Stimulated activated CD4-positive, alpha-beta T cell treated with anti-CD3 and anti-CD28 coated beads, TNF-alpha, amount 100 ng/mL, for 48 hours (primary cell): ENCODE data around the gene CCDC122.
"Not testable (repeated sequence)": the region's sequence is repeated elsewhere in the genome, so short reads cannot be mapped to it uniquely, and the experiment has no call there.

ENCODE experiments used
- DNase-seq, 3 donors: peaks; one replicate each; pipeline ENCODE4 v3.0.0-alpha.2; 2020; ENCODE audit warnings: low read depth in 3 of 3

CCDC122 gene

GRCh38 chr13:43877326-43877725 is 2.2 kb downstream of the CCDC122 start:
- no peak for DNase-seq

GRCh38 chr13:43876366-43876765 is 3.2 kb downstream of the CCDC122 start:
- DNase-seq, result no peak

GRCh38 chr13:43874504-43875092 is 4.9 kb downstream of the CCDC122 start:
- no peak for DNase-seq

- DNase-seq, result no peak
These were observed 7.4 kb downstream of the CCDC122 start for GRCh38 chr13:43872181-43872580.

- DNase-seq, result no peak
These were observed 13.6 kb downstream of the CCDC122 start for GRCh38 chr13:43865892-43866291.

- no peak for DNase-seq
These were observed 14.6 kb downstream of the CCDC122 start for GRCh38 chr13:43864921-43865320.

- DNase-seq, result no peak
These were observed 17.7 kb downstream of the CCDC122 start for GRCh38 chr13:43861863-43862262.

GRCh38 chr13:43852923-43853404 is 26.6 kb downstream of the CCDC122 start:
- no peak for DNase-seq

- DNase-seq, result no peak
These were observed 28.7 kb downstream of the CCDC122 start for GRCh38 chr13:43850873-43851272.

GRCh38 chr13:43848001-43848649 is 31.4 kb downstream of the CCDC122 start:
- DNase-seq, result no peak

GRCh38 chr13:43846496-43847158 is 32.9 kb downstream of the CCDC122 start:
- DNase-seq, result no peak

- DNase-seq, result no peak
These were observed 40.6 kb downstream of the CCDC122 start for GRCh38 chr13:43838909-43839308.

- no peak for DNase-seq
These were observed 43.8 kb downstream of the CCDC122 start for GRCh38 chr13:43835701-43836100.

- DNase-seq, result no peak
These were observed 48.5 kb downstream of the CCDC122 start for GRCh38 chr13:43831088-43831487.

GRCh38 chr13:43830497-43830881 is 49.1 kb downstream of the CCDC122 start:
- DNase-seq, result no peak

- DNase-seq, result not testable (repeated sequence)
These were observed 54.9 kb downstream of the CCDC122 start for GRCh38 chr13:43824656-43825055.

- DNase-seq, result no peak
These were observed 56.6 kb downstream of the CCDC122 start for GRCh38 chr13:43822969-43823368.

- no peak for DNase-seq
These were observed 63.1 kb downstream of the CCDC122 start for GRCh38 chr13:43816401-43816889.

- DNase-seq, result no peak
These were observed 64.3 kb downstream of the CCDC122 start for GRCh38 chr13:43815204-43815603.

- no peak for DNase-seq
These were observed 70.9 kb downstream of the CCDC122 start for GRCh38 chr13:43808676-43809075.

- no peak for DNase-seq
These were observed 73.8 kb downstream of the CCDC122 start for GRCh38 chr13:43805681-43806128.

- peak in 2 of 3 donors; percentile 16 to 32 for DNase-seq
These were observed 74.5 kb downstream of the CCDC122 start for GRCh38 chr13:43805071-43805468.
